H1 (cell line): ENCODE measurements around the gene MPPED1. TPM values are rescaled to one million over a fixed set of nuclear protein-coding genes. Genes with fewer than 3 reads are reported as not detected.

Experiments
- CEBPB ChIP-seq: IDR thresholded peaks from 2 replicates; pipeline ENCODE4 v1.6.1; 2012; ENCODE audit warnings: low read depth, low read length
- CTCF ChIP-seq, 3 experiments: IDR thresholded peaks; 1 replicate in 2 of 3; 2 replicates in 1 of 3; pipeline versions ENCODE4 v1.5.1 to v1.6.1; 2011; ENCODE audit warnings: low read length in 3 of 3, mild to moderate bottlenecking in 3 of 3, inconsistent platforms in 2 of 3, low read depth in 1 of 3, moderate library complexity in 1 of 3; ENCODE audit not compliant: insufficient read depth in 1 of 3; ENCODE audit errors: control extremely low read depth in 1 of 3
- EZH2 ChIP-seq: fragments of 200-600 bp; sonication (generic); IDR thresholded peaks from 2 replicates; pipeline ENCODE4 v1.7.1; 2012; ENCODE audit warnings: low read depth, mild to moderate bottlenecking, moderate library complexity, low read length, inconsistent platforms; ENCODE audit not compliant: severe bottlenecking
- GTF2F1 ChIP-seq: IDR thresholded peaks from 2 replicates; pipeline ENCODE4 v1.6.1; 2012; ENCODE audit warnings: low read depth, low read length, improper control_type of control experiment, borderline replicate concordance
- RNF2 ChIP-seq: fragments of 200-900, 300-1000 bp; sonication (generic); IDR thresholded peaks from 2 replicates; pipeline ENCODE4 v1.7.1; 2016; ENCODE audit warnings: borderline replicate concordance, low read depth, mild to moderate bottlenecking, antibody characterized with exemption, low read length; ENCODE audit not compliant: poor library complexity, severe bottlenecking; ENCODE audit errors: missing control alignments
- YY1 ChIP-seq: IDR thresholded peaks from 2 replicates; pipeline ENCODE4 v1.6.1; 2011; ENCODE audit warnings: low read depth, mild to moderate bottlenecking, low read length
- polyA plus RNA-seq, 7 experiments: library from polyadenylated mRNA; depleted of rRNA in 3 of 7; stranded (reverse) in 5 of 7; unstranded in 2 of 7; fragments of >200 nt in 5 of 7; fragments of 200-250 nt in 2 of 7; gene quantifications; 1 replicate in 5 of 7; 2 replicates in 1 of 7; 4 replicates in 1 of 7; pipeline versions ENCODE4 v1.2.1 to v1.2.3, GENCODE V29; 2011 to 2013; ENCODE audit warnings: missing spikeins in 2 of 7, mixed read lengths in 2 of 7
- total RNA-seq: library from RNA; stranded (reverse); fragmentation: NEBNext Ultra II Directional; extraction: Animal tissue kit (Norgen Biotek cat#: 25700); gene quantifications from 2 replicates; pipeline ENCODE4 v1.2.1, GENCODE V29; 2021

MPPED1 gene
- total and polyA plus RNA-seq, 2 of the 8 experiments (the other 6 are each of a cell fraction or from before 2014, with no cell fraction given) = 0.29 to 0.37 TPM

DNA sequence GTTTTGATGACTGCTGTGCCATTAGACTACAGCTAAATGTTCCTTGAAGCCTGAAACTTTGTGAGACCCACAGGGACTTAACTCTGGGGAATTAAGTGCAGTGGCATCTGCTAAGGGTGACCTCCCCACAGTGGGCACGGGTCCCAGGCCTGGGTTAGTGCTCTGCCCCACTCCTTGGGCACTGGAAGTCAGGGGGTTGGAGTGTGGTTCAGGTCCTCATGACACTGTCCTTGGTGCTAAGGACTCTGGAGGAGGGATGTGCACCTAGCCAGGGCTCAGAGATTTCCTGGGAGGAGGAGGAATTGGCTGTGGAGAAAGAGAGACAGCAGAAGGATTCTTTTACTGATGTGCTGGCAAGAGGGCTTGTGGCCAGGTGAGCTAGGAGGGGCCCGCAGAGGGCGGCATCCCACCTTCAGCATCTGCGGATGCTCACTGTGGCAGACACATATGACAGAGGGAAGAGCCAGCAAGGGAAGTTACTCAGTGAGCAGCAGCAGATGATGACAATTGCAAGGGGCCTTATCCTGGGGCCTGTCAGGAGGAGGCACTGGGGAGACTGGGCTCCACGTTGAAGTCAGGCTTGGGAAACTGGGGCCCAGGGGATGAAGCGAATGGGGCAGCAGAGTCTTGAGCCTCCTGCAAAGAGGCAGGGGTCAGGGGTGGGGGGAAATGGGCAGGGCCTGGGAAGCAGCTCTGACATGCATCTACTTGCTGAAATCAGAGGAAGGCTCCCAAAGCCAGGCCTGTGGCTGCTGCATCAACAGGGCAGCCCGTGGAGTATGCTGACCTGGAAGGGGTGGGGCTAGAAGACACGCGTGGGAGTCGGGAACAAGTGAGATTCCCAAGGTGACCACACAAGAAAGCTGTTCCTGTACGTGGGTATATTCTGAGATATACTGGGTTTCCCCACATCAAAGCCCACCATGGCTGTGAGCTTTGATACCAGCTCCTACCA, 144.0 kb downstream of the MPPED1 start (continued):
- TF ChIP-seq CTCF (IDR thresholded peaks at IDR 0.05; ENCODE audit: control extremely low read depth in 1 of 3, insufficient read depth in 1 of 3, low read depth in 1 of 3, low read length in 3 of 3) = no peak
- TF ChIP-seq YY1 = no peak
- TF ChIP-seq RNF2 = no peak
- no peak for TF ChIP-seq GTF2F1
- TF ChIP-seq EZH2 = no peak
- no peak for TF ChIP-seq CEBPB

Other genes starting within 250 kb of the MPPED1 start
- 124 and 125 TPM in 2 replicates for gene TTLL12, start 224.9 kb upstream of the MPPED1 start, total RNA-seq
- 101 and 152 TPM in 2 replicates for gene TTLL12, start 224.9 kb upstream of the MPPED1 start, polyA plus RNA-seq (2011; rRNA removed)
- 4.9 and 5.5 TPM in 2 replicates for gene SCUBE1, start 68.6 kb upstream of the MPPED1 start, total RNA-seq
- 2.3 and 5.4 TPM in 2 replicates for gene SCUBE1, start 68.6 kb upstream of the MPPED1 start, polyA plus RNA-seq (2011; rRNA removed)